HG03457 (cell line): ENCODE results near the gene ZPR1.
"Not testable (repeated sequence)": the region's sequence is repeated elsewhere in the genome, so short reads cannot be mapped to it uniquely, and the experiment has no call there.

ENCODE experiments used
- ATAC-seq: cut with Tn5 transposase; IDR thresholded peaks from one replicate; pipeline ENCODE4 v1.9.1; 2021; ENCODE audit warnings: moderate number of reproducible peaks; ENCODE audit not compliant: unreplicated experiment

The ZPR1 gene

GRCh38 chr11:116787786-116788486 lies at the start of gene ZPR1:
Gene ZPR1, minus strand, starts transcription at chr11:116788023. Its CDS starts 33 bp downstream, at chr11:116787990.
- peak; percentile 84 for ATAC-seq

GRCh38 chr11:116836632-116836991 lies 48.8 kb upstream of the ZPR1 start:
- ATAC-seq: no peak

- ATAC-seq: peak; percentile 78
Measured at GRCh38 chr11:116835791-116836631, 48.2 kb upstream of the ZPR1 start.

- ATAC-seq: no peak
Measured at GRCh38 chr11:116835042-116835772, 47.4 kb upstream of the ZPR1 start.

GRCh38 chr11:116834535-116835041 lies 46.8 kb upstream of the ZPR1 start:
- ATAC-seq: not testable (repeated sequence)

- no peak for ATAC-seq
Measured at GRCh38 chr11:116833816-116834534, 46.2 kb upstream of the ZPR1 start.

GRCh38 chr11:116833491-116833815 lies 45.6 kb upstream of the ZPR1 start:
- ATAC-seq: no peak

- ATAC-seq: no peak
Measured at GRCh38 chr11:116832350-116833290, 44.8 kb upstream of the ZPR1 start.

- no peak for ATAC-seq
Measured at GRCh38 chr11:116831790-116832349, 44.0 kb upstream of the ZPR1 start.

- ATAC-seq: no peak
Measured at GRCh38 chr11:116830184-116830912, 42.5 kb upstream of the ZPR1 start.

- no peak for ATAC-seq
Measured at GRCh38 chr11:116829525-116830183, 41.8 kb upstream of the ZPR1 start, which contains the start of gene APOC3. Gene APOC3, plus strand, starts transcription at chr11:116829907. Its CDS starts 676 bp downstream, at chr11:116830583.

GRCh38 chr11:116828632-116829524 lies 41.1 kb upstream of the ZPR1 start:
- ATAC-seq: no peak

GRCh38 chr11:116827461-116827860 lies 39.6 kb upstream of the ZPR1 start:
- no peak for ATAC-seq

GRCh38 chr11:116826751-116827431 lies 39.1 kb upstream of the ZPR1 start:
- ATAC-seq: no peak

- no peak for ATAC-seq
Measured at GRCh38 chr11:116825854-116826750, 38.3 kb upstream of the ZPR1 start.
